K562 (cell line): ENCODE results near the gene PCNX3. TPM values are rescaled to one million over a fixed set of nuclear protein-coding genes. Genes with fewer than 3 reads are reported as not detected.
A peak's percentile ranks its signal among the peaks of the same experiment; 100 is the strongest.

Source experiments
- CTCFL ChIP-seq: IDR thresholded peaks from 2 replicates; pipeline ENCODE4 v1.6.1; 2011; ENCODE audit warnings: borderline replicate concordance, low read depth, mild to moderate bottlenecking, moderate library complexity, low read length; ENCODE audit not compliant: insufficient read depth, poor library complexity, severe bottlenecking
- HOXB6 ChIP-seq: fragments of 250-450 bp; sonication (Bioruptor Pico); IDR thresholded peaks from 2 replicates; pipeline ENCODE4 v1.5.1; 2022; ENCODE audit warnings: mild to moderate bottlenecking, borderline replicate concordance
- KDM1A ChIP-seq, 2 experiments: fragments of 450-650 bp; IDR thresholded peaks; 2 replicates each; pipeline ENCODE4 v1.6.1; 2016; ENCODE audit warnings: mild to moderate bottlenecking in 2 of 2
- KDM5B ChIP-seq: fragments of 200-600 bp; sonication (generic); IDR thresholded peaks from 2 replicates; pipeline ENCODE4 v1.6.1; 2012; ENCODE audit warnings: low read depth, mild to moderate bottlenecking, moderate library complexity, low read length, control low read depth, inconsistent platforms; ENCODE audit not compliant: insufficient replicate concordance
- KLF13 ChIP-seq: fragments of 450-650 bp; IDR thresholded peaks from 2 replicates; pipeline ENCODE4 v1.6.1; 2016; ENCODE audit warnings: missing genetic modification characterization, low read depth, mild to moderate bottlenecking, missing compliant biosample characterization, moderate library complexity, borderline replicate concordance
- LCOR ChIP-seq: sonication (generic); formaldehyde crosslinking; IDR thresholded peaks from 2 replicates; pipeline ENCODE4 v1.8.0; 2022; ENCODE audit warnings: mild to moderate bottlenecking, missing genetic modification reagents
- SMARCE1 ChIP-seq: fragments of 450-650 bp; IDR thresholded peaks from 2 replicates; pipeline ENCODE4 v1.7.1; 2016; ENCODE audit warnings: mild to moderate bottlenecking
- SPI1 ChIP-seq: IDR thresholded peaks from 2 replicates; pipeline ENCODE4 v1.6.1; 2011; ENCODE audit warnings: low read depth, low read length, control low read depth, borderline replicate concordance
- TAF1 ChIP-seq: IDR thresholded peaks from 2 replicates; pipeline ENCODE4 v1.6.1; 2011; ENCODE audit warnings: mild to moderate bottlenecking, low read length, moderate library complexity; ENCODE audit not compliant: insufficient read depth, control insufficient read depth, severe bottlenecking; ENCODE audit errors: extremely low read depth
- TCFL5 ChIP-seq: fragments of 250-450 bp; sonication (Bioruptor Pico); conservative IDR thresholded peaks from 2 replicates; pipeline ENCODE4 v1.6.1; 2021; ENCODE audit warnings: mild to moderate bottlenecking, moderate library complexity, matching md5 sums
- YY1 ChIP-seq, 3 experiments: IDR thresholded peaks; 2 replicates each; pipeline ENCODE4 v1.6.1; 2011; ENCODE audit warnings: low read length in 2 of 3, mild to moderate bottlenecking in 2 of 3, moderate library complexity in 2 of 3, borderline replicate concordance in 1 of 3, control low read depth in 1 of 3, low read depth in 1 of 3; ENCODE audit not compliant: insufficient read depth in 3 of 3, insufficient replicate concordance in 2 of 3, control insufficient read depth in 1 of 3, insufficient read length in 1 of 3; ENCODE audit errors: extremely low read depth in 1 of 3
- ZNF668 ChIP-seq: fragments of 250-450 bp; sonication (Bioruptor Pico); IDR thresholded peaks from 2 replicates; pipeline ENCODE4 v1.8.0; 2022; ENCODE audit warnings: mild to moderate bottlenecking, inconsistent platforms
- polyA plus RNA-seq, 8 experiments: library from polyadenylated mRNA; depleted of rRNA in 4 of 8; stranded (reverse) in 5 of 8; unstranded in 3 of 8; fragments of >200 nt; fragmentation: Nextera tagmentation in 2 of 8; fragmentation: Illumina TruSeq in 1 of 8; extraction: Ambion mirVana in 2 of 8; extraction: Trizol in 1 of 8; gene quantifications; 2 replicates each; pipeline versions ENCODE4 v1.2.1 to v1.2.3, GENCODE V29; 2011 to 2014; ENCODE audit warnings: inconsistent platforms in 1 of 8, missing spikeins in 1 of 8
- total RNA-seq, 7 experiments: library from RNA; depleted of rRNA in 6 of 7; stranded (reverse); fragments of >200 nt in 6 of 7; fragmentation: Illumina TruSeq in 2 of 7; extraction: Trizol in 2 of 7; gene quantifications; 2 replicates each; pipeline versions ENCODE4 v1.2.1 to v1.2.3, GENCODE V29; 2011 to 2021; ENCODE audit warnings: low replicate concordance in 1 of 7
- TF ChIP-seq, protein P1 (sequence below), 2 experiments: fragments of 450-650 bp; formaldehyde crosslinking in 1 of 2; IDR thresholded peaks; 2 replicates each; pipeline versions ENCODE4 v1.4.0 to v1.6.1; 2014 to 2020; ENCODE audit warnings: mild to moderate bottlenecking in 2 of 2, borderline replicate concordance in 1 of 2, low read depth in 1 of 2

Gene PCNX3
- total and polyA plus RNA-seq, 9 of the 15 experiments (the other 6 are each of a cell fraction or from before 2014, with no cell fraction given) = 0.11 to 47.8 (median 12.8) TPM

DNA sequence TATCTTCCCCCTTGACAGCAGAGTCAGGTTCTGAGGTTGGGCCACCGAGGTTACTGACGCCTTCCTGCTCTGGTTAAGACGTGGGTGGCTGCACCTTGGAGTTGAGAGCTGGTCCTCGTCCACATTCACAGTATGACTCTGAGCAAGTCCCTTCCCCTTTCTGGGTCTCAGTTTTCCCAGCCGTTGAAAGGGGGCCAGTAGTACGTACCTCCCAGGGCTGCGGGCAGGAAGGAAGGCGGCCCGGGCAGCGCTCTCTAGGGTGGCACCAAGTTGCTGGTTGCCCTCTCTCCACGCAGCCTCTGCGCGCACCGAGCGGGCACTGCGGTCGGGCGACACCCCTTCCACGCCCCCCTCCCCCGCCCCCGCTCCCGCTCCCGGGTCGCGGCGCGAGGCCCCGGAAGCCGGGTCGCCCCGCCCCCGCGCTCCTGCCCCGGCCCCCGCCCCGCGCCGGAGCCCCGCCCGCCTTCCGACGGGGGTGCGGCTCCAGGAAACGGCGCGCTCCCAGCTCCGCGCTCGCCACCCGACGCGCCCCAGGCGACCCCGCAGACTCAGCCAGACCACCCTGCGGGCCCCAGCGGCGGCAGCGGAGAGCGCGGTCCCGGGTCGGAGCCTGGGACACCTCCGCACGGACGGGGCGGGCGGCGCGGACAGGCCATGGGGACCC is 39.9 kb upstream of the PCNX3 start, which contains the start of gene EHBP1L1 (continued):
- TF ChIP-seq CTCFL (no peak), KDM1A (IDR thresholded peaks at IDR 0.05) (peak in 1 of 2 experiments; percentile 50; a peak in 2 of 4 replicates), LCOR (CRISPR knock-in tag) (0 out of 2 replicates have a peak, but pooled peaks have one; percentile 15), KDM5B (peak; percentile 6), TAF1 (peak; percentile 34), HOXB6 (CRISPR knock-in tag) (0 out of 2 replicates have a peak, but pooled peaks have one; percentile 46), YY1 (IDR thresholded peaks at IDR 0.05; ENCODE audit: borderline replicate concordance in 1 of 3, control insufficient read depth in 1 of 3, extremely low read depth in 1 of 3, insufficient read depth in 3 of 3, insufficient read length in 1 of 3, insufficient replicate concordance in 2 of 3, low read depth in 1 of 3, low read length in 2 of 3) (peak in 1 of 3 experiments; percentile 19), KLF13 (no peak), SMARCE1 (0 out of 2 replicates have a peak, but pooled peaks have one; percentile 2), ZNF668 (CRISPR knock-in tag) (0 out of 2 replicates have a peak, but pooled peaks have one; percentile 39), TCFL5 (no peak), SPI1 (peak; percentile 75)
- TF ChIP-seq, protein P1, sequence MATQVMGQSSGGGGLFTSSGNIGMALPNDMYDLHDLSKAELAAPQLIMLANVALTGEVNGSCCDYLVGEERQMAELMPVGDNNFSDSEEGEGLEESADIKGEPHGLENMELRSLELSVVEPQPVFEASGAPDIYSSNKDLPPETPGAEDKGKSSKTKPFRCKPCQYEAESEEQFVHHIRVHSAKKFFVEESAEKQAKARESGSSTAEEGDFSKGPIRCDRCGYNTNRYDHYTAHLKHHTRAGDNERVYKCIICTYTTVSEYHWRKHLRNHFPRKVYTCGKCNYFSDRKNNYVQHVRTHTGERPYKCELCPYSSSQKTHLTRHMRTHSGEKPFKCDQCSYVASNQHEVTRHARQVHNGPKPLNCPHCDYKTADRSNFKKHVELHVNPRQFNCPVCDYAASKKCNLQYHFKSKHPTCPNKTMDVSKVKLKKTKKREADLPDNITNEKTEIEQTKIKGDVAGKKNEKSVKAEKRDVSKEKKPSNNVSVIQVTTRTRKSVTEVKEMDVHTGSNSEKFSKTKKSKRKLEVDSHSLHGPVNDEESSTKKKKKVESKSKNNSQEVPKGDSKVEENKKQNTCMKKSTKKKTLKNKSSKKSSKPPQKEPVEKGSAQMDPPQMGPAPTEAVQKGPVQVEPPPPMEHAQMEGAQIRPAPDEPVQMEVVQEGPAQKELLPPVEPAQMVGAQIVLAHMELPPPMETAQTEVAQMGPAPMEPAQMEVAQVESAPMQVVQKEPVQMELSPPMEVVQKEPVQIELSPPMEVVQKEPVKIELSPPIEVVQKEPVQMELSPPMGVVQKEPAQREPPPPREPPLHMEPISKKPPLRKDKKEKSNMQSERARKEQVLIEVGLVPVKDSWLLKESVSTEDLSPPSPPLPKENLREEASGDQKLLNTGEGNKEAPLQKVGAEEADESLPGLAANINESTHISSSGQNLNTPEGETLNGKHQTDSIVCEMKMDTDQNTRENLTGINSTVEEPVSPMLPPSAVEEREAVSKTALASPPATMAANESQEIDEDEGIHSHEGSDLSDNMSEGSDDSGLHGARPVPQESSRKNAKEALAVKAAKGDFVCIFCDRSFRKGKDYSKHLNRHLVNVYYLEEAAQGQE (IDR thresholded peaks at IDR 0.05; ENCODE audit: borderline replicate concordance) = no peak
- TF ChIP-seq, protein P1 (CRISPR knock-in tag; IDR thresholded peaks at IDR 0.05; ENCODE audit: low read depth) = 0 out of 2 replicates have a peak, but pooled peaks have one; percentile 26
